LNCAP (cell line): ENCODE data around the gene ADGRD1.

Source experiments
- CTCF ChIP-seq: fragments of 450-650 bp; IDR thresholded peaks from 2 replicates; pipeline ENCODE4 v1.5.1; 2017; ENCODE audit warnings: mild to moderate bottlenecking

The ADGRD1 gene

GRCh38 chr12:130919086-130919485 lies 34.6 kb upstream of the ADGRD1 start:
- no peak for TF ChIP-seq CTCF

GRCh38 chr12:130920119-130920703 lies 33.5 kb upstream of the ADGRD1 start:
- TF ChIP-seq CTCF: no peak

- no peak for TF ChIP-seq CTCF
These were observed 32.9 kb upstream of the ADGRD1 start for GRCh38 chr12:130920723-130921381.

- no peak for TF ChIP-seq CTCF
These were observed 31.2 kb upstream of the ADGRD1 start for GRCh38 chr12:130922511-130922953.

GRCh38 chr12:130924966-130925665 lies 28.6 kb upstream of the ADGRD1 start:
- TF ChIP-seq CTCF: no peak

- no peak for TF ChIP-seq CTCF
These were observed 28.1 kb upstream of the ADGRD1 start for GRCh38 chr12:130925666-130926015.

- TF ChIP-seq CTCF: no peak
These were observed 24.3 kb upstream of the ADGRD1 start for GRCh38 chr12:130929363-130929762.
